Stimulated activated naive CD4-positive, alpha-beta T cell (primary cell): Measurements from ENCODE around the gene APH1B.
"Not testable (repeated sequence)": the region's sequence is repeated elsewhere in the genome, so short reads cannot be mapped to it uniquely, and the experiment has no call there.

Experiments
- DNase-seq, 6 experiments: peaks; one replicate each; lab custom pipeline; 2025; lab: John Stamatoyannopoulos, UW

APH1B gene

DNA sequence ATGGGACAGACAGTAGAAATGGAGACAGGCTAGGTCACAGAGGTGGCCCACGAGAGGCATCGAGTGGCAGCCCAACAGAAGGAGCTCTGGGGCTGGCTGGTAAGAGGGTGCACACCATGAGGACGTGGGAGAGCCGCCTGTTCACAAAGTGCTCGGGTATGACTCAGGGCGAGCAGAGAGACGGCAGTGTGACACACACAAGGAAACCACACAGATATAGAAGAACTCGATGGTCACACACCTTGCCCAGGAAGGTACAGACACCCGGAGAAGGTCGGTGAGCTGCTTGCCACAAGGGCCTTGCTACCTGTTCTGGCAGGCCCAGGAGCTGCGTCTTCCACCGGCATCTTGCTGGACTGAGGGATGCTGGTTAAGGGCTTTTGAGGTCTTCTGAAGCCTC is 54.1 kb downstream of the APH1B start:
- DNase-seq, result no peak

GRCh38 chr15:63332367-63333124 is 55.1 kb downstream of the APH1B start:
- no peak for DNase-seq

DNA sequence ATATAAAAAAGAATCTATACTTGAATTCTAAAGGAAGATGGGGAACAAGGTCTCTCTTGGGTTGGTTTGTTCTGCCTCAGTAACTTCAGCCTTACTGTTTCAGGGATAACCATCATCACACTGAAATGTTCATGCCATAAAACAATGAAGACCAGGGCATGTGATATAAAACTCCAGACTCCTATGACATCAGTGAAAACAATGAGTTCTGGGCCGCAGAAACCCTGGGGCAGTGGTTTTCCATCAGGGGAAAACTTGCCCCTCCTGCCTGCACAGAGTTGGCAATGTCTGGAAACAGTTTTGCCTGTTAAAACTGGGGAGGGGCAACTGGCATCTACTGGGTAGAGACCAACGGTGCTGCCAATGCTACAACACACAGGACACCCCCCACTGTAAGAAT is 57.4 kb downstream of the APH1B start:
- no peak for DNase-seq

- no peak for DNase-seq
Measured at GRCh38 chr15:63335543-63336240, 58.3 kb downstream of the APH1B start.

GRCh38 chr15:63337046-63337445 is 59.6 kb downstream of the APH1B start:
- no peak for DNase-seq

GRCh38 chr15:63338170-63338569 is 60.8 kb downstream of the APH1B start:
- no peak for DNase-seq

DNA sequence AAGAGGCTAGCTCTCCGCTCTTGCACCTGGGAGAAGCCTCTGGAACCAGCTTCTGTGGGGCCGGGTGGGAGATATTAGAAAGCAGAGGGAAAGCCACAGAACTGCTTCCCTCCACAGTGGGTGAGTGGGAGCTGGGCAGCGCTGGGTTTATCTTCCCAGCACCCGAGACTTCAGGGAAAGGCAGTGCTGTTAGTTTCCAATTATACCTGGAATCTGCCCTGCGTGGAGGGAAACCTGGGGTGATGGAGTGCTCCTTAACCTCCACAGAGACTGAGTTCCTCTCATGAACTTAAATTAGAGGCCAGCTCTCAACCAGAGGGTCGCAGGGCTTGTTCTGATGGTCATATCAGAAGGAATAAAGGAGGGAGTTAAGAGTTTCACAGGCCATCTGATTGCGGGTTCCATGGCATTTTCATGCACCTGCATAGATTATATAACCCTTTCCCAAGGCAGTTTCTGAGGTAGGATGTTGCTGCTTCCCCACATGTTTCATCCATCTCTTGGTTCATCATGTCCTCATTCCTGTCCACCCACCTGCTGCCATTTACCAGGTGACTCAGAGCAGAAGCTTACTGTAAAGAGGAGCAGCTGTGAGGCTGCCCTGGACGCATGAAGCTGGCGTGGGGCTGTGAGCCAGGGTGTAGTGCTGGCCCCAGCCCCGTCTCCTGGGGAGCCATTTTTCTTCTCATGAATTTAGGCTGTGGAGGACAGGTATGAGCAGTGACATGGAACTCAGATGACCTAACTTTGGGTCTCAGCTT is 61.8 kb downstream of the APH1B start:
- no peak for DNase-seq

DNA sequence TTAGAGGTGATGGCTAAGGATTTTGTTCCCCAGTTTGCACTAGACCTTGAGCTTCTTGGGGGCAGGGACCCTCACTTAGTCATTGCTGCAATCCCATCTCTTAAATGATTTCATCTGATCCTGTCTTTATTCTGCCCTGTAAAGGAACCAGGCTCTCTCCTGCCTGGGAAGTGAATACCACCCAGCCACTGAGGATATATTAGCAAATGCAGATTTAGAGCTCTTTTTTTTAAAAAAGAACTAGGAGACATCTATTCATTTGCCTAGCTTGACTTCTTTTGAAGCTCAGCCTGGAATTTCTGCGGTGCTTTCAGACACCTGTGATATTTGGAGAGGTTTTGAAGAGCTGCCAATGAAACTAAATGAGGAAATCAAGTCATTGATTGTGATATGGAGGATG is 62.4 kb downstream of the APH1B start:
- DNase-seq, result no peak

DNA sequence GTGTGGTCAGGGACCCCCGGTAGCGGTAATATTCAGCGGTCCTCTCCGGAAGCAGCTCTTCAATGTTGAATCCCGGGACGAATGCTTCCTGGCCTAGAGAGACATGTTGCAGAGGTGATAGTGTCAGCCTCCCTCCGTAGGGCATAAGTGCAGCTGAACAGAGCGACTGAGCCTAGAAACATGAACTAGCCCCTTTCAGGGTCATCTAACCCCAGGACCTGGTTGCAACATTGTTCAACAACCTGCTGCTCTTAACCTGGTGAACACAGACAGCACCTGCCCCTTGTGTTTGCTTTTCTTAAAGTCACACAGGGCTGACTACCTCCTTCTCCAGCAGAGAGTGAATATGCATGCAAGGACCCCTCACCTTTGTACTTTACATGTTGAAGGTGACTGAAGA is 62.9 kb downstream of the APH1B start:
- DNase-seq, result no peak

DNA sequence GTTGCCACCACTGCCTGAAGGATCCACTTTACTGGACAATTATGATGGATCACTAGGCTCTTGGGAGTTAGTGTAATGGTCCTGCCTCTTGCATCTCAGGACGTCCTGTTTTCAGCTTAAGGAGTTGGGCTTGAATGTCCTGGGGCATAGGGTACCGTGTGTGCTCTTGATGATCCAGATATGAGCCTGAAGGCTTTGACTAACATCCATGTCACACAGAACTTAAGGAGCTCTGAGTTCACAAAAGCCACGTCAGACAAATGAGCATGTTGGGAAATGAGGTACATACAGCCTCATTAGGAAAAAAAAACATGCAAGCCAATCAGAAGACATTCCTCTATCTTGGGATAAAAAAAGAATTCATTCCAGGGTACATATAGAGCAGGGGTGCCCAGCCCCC is 63.5 kb downstream of the APH1B start:
- DNase-seq, result no peak

DNA sequence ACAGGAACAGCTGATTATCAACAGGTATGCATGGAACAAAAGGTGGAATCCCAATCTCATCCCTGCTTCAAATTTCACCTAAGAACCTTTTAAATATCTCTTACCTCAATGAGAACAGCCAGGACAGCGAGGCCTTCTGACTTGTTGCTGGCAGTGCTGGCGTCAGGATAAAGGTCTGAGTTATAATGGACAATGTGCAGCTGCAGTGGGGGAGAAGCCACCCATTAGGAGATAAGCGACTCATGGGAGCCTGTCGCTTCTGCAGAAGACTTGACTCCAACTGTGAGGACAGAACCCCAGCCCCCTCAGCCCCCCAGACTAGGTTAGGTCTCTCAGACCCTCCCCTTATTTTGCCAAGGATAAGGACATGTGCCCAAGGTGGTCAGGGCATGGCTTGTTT is 64.5 kb downstream of the APH1B start:
- no peak for DNase-seq

DNA sequence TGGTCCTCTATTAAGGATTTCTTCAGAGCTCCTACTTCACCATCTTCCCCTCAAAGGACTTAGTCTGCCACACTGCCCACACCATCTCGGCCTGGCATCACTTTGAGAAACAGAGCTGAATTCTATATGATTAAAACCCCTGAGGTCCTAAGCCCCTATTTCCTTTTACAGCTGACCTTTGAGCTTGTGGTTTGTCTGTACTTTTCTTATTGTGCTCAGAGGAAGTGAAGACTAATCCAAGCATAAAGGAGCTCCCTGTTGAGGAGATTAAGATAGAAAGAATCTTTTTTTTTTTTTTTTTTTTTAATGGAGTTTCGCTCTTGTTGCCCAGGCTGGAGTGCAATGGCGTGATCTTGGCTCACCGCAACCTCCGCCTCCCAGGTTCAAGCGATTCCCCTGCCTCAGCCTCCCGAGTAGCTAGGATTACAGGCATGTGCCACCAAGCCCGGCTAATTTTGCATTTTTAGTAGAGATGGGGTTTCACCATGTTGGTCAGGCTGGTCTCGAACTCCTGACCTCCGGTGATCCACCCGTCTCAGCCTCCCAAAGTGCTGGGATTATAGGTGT is 65.7 kb downstream of the APH1B start:
- not testable (repeated sequence) for DNase-seq

- no peak for DNase-seq
Measured at GRCh38 chr15:63344731-63345390, 67.5 kb downstream of the APH1B start.

DNA sequence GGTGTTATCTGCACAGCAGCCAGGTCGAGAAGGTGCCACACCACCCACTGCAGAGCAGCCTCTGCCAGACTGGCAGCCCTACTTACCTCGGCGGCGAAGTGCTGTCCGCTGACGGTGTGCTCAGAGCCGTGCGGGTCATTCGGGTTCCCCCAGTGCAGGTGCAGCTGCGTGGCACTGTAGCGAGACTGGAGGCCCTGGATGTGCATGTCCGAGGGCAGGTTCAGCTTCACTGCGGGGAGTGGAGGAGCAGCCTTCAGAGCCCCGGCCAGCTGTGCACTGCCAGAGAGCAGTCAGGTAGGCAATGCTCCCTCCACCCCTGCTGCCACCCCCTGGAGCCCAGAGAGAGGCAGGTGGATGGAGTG is 68.0 kb downstream of the APH1B start:
- no peak for DNase-seq

DNA sequence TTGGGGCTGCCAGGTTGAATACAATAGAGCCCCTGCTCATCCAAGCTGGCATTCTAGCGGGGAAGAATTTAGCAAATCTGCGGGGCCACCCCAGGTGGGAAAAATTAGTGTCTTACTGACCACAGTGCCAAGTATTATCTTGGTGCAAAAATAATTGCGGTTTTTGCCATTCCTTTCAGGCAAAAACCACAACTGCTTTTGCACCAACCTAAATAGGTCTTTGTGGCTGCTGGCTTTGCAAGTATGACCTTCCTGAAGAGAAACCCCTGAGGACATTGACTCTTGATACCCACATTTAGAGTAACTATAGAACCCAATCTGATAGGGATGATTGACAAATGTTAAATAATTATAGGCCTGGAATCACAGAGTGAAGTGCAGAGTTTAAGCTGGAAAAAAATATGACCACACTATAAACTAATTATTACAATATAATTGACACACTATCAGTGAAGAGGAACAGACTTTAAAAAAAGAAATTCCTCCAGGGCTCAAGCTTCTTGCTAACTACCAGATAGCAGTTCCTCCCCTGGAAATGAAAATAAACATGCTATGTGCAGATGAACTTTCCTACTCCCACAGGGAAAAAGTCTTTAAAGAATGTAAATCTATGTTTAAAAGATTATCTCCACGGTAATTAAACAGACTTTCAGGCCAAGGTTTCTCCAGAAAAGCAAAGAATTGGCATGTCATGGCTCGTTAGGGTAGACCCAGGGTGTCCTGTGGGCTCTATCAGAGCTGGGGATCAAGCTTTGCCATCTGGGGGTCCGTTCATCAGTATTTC is 69.9 kb downstream of the APH1B start:
- no peak for DNase-seq

GRCh38 chr15:63348392-63348791 is 71.0 kb downstream of the APH1B start:
- DNase-seq, result no peak

DNA sequence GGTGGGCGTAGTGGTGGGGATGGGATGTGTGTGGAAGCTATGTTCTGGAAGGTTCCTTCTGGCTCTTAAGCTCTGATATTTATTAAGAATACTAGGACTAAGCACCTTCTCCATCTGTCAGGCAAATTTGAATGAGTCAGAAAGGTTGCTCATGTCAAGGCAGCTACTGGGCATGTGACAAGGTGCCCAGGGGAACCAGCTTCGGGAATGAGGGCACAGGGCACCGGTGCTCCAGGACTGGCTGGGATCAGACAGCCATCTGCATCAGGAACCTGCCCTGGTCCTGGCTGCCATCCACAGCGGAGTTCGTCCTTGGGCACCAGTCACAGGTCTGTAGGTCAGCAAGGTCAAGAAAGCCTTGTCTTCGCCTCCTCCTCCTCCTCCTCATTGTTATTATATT is 71.8 kb downstream of the APH1B start:
- no peak for DNase-seq

DNA sequence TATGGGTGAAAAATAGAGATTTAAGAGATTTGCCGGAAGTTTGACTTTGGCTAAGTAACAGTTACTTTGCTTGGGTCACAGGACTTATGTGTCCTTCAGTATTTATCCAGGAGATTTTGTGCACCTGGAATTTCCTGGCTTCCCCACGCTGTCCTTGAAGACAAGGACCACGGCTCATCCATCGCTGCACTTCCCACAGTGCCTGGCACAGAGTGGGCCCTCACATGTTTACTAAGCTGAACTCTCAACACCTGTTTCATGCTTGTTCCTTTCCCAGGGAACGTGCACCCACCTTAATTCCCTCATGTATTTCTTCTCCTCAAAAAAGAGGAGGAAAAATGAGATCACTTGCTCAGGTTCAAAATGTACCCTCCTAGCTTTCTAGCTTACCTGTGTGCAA is 72.2 kb downstream of the APH1B start:
- DNase-seq, result no peak

- DNase-seq, result no peak
Measured at GRCh38 chr15:63350178-63350621, 72.8 kb downstream of the APH1B start.

DNA sequence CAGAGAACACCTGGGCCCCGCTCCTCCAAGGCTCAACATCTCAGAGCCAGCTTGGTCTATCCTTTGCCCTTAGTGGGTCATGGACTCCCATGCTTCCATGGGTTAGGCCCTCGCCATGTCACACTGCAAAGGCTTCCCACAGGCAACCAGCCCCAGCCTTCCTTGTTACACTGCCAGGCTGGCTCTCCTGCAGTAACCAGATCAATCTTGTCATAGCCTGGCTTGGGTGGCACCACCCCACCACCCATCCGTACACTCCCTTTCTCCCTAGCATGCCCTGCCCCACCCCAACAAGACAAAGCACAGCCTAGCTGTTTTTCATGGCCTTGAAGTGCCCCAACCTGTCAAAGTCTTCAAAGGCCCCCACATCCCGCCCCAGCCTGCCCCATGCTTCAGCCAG is 73.8 kb downstream of the APH1B start:
- no peak for DNase-seq

GRCh38 chr15:63352808-63353207 is 75.4 kb downstream of the APH1B start:
- no peak for DNase-seq
